K562 (cell line): ENCODE data around the gene CHPF2. TPM values are rescaled to one million over a fixed set of nuclear protein-coding genes. Genes with fewer than 3 reads are reported as not detected.
A peak's percentile ranks its signal among the peaks of the same experiment; 100 is the strongest.

Experiments
- ATAC-seq: fragments of 200-7000 bp; cut with Tn5 transposase; 3 replicates; pipeline ENCODE4 v1.9.1; 2020; ENCODE audit warnings: moderate library complexity
- BruUV-seq: library from RNA; stranded (reverse); fragments of 400-500 nt; replicated peaks from 2 replicates; lab custom pipeline; 2021; lab: Mats Ljungman, UMichigan
- CTCF ChIA-PET: fragments of 300-600 bp; formaldehyde crosslinking; extraction: SDS; loops from one replicate; lab custom pipeline; 2021; ENCODE audit warnings: low intra/inter-chr PET ratio; lab: Yijun Ruan, JAX
- POLR2A ChIA-PET: fragments of 300-600, 350-650 bp; sonication (Branson Sonifier 250); formaldehyde crosslinking; extraction: SDS; loops from one replicate; lab custom pipeline; 2021; ENCODE audit warnings: antibody characterized with exemption, inconsistent platforms; lab: Yijun Ruan, JAX
- DNase-seq, 4 experiments: peaks; one replicate each; pipeline versions ENCODE4 v3.0.0 to v3.0.0-alpha.2; 2011 to 2018; ENCODE audit warnings: low spot score in 3 of 4, mixed read lengths in 3 of 4; ENCODE audit errors: extremely low read depth in 1 of 4
- FAIRE-seq: peaks from 2 replicates; lab custom pipeline; 2011; peaks lifted over from hg19 to GRCh38; lab: Jason Lieb, UNC
- H2AFZ ChIP-seq: 2 replicates; pipeline ENCODE4 v1.6.0; 2011; ENCODE audit warnings: low read depth, low read length, control low read depth, inconsistent platforms
- H3K27ac ChIP-seq: fragments of 200-600 bp; 3 replicates; pipeline ENCODE4 v1.8.0; 2011; ENCODE audit warnings: low read depth, mild to moderate bottlenecking, control low read depth, inconsistent platforms, low read length, moderate library complexity, mixed read lengths; ENCODE audit errors: extremely low read depth
- H3K27me3 ChIP-seq, 2 experiments: fragments of 300-600 bp in 1 of 2; 2 replicates in 1 of 2; 3 replicates in 1 of 2; pipeline versions ENCODE4 v1.6.0 to v1.8.0; 2011; ENCODE audit warnings: inconsistent platforms in 2 of 2, low read length in 2 of 2, mild to moderate bottlenecking in 1 of 2, mixed read lengths in 1 of 2, moderate library complexity in 1 of 2; ENCODE audit not compliant: control insufficient read depth in 2 of 2, insufficient read depth in 2 of 2
- H3K36me3 ChIP-seq: fragments of 300-600 bp; 3 replicates; pipeline ENCODE4 v1.8.0; 2011; ENCODE audit warnings: mild to moderate bottlenecking, low read length, inconsistent platforms; ENCODE audit not compliant: control insufficient read depth, insufficient read depth
- H3K4me1 ChIP-seq, 2 experiments: fragments of 200-600 bp in 1 of 2; replicated peaks in 1 of 2; 2 replicates in 1 of 2; 3 replicates in 1 of 2; pipeline versions ENCODE4 v1.5.1 to v1.8.0; 2011; ENCODE audit warnings: inconsistent platforms in 2 of 2, low read length in 2 of 2, mild to moderate bottlenecking in 1 of 2, mixed read lengths in 1 of 2, moderate library complexity in 1 of 2; ENCODE audit not compliant: control insufficient read depth in 2 of 2, insufficient read depth in 2 of 2
- H3K4me2 ChIP-seq: 2 replicates; pipeline ENCODE4 v1.6.1; 2011; ENCODE audit warnings: low read length, control low read depth, inconsistent platforms, mixed read lengths; ENCODE audit not compliant: insufficient read depth
- H3K4me3 ChIP-seq: fragments of 200-600 bp; sonication (generic), shearing (Covaris generic); 2 replicates; pipeline ENCODE4 v1.5.1; 2016; ENCODE audit warnings: control low read depth, inconsistent platforms
- H3K79me2 ChIP-seq: fragments of 200-600 bp; 3 replicates; pipeline ENCODE4 v1.8.0; 2011; ENCODE audit warnings: low read length, inconsistent platforms; ENCODE audit not compliant: control insufficient read depth, insufficient read depth
- H3K9ac ChIP-seq, 2 experiments: 2 replicates each; pipeline versions ENCODE4 v1.6.0 to v1.6.1; 2011; ENCODE audit warnings: low read depth in 2 of 2, low read length in 2 of 2, control low read depth in 1 of 2, inconsistent platforms in 1 of 2, mild to moderate bottlenecking in 1 of 2, mixed read lengths in 1 of 2; ENCODE audit not compliant: insufficient read depth in 1 of 2
- H3K9me1 ChIP-seq: one replicate; pipeline ENCODE4 v1.6.0; 2011; ENCODE audit warnings: inconsistent platforms, mild to moderate bottlenecking, low read length, moderate library complexity; ENCODE audit not compliant: control insufficient read depth, insufficient read depth
- H3K9me3 ChIP-seq: replicated peaks from 2 replicates; pipeline ENCODE4 v1.5.1; 2011; ENCODE audit warnings: low read depth, low read length, inconsistent platforms; ENCODE audit not compliant: control insufficient read depth, insufficient read depth
- H4K20me1 ChIP-seq: replicated peaks from 2 replicates; pipeline ENCODE4 v1.6.1; 2011; ENCODE audit warnings: low read length, inconsistent platforms, mixed read lengths; ENCODE audit not compliant: control insufficient read depth, insufficient read depth
- POLR2AphosphoS2 ChIP-seq: IDR thresholded peaks from 2 replicates; pipeline ENCODE4 v1.6.1; 2012; ENCODE audit warnings: low read length, improper control_type of control experiment
- POLR2G ChIP-seq: fragments of 200-400 bp; formaldehyde crosslinking; IDR thresholded peaks from 2 replicates; pipeline ENCODE4 v1.6.1; 2017; ENCODE audit warnings: low read depth, mild to moderate bottlenecking, antibody characterized with exemption, low read length, moderate library complexity
- RBFOX2 ChIP-seq: fragments of 200-400 bp; formaldehyde crosslinking; IDR thresholded peaks from 2 replicates; pipeline ENCODE4 v1.6.1; 2017; ENCODE audit warnings: low read depth, mild to moderate bottlenecking, low read length, moderate library complexity
- SOX6 ChIP-seq: fragments of 450-650 bp; IDR thresholded peaks from 2 replicates; pipeline ENCODE4 v1.6.1; 2014; ENCODE audit warnings: mild to moderate bottlenecking
- WGBS: fragments of 100-300 bp; shearing (Covaris generic); methylation state at CpG from one replicate; pipeline ENCODE4 v1.1.6; 2016; ENCODE audit warnings: low coverage, mixed read lengths; ENCODE audit not compliant: insufficient coverage; ENCODE audit errors: missing lambda C conversion rate; 5-methylcytosine and 5-hydroxymethylcytosine counted together
- in situ Hi-C: fragments of 300-500 bp; cut with MboI; formaldehyde crosslinking; loops from 4 replicates; pipeline ENCODE4 v1.15.0; 2018; ENCODE audit warnings: inconsistent platforms, mixed read lengths
- intact Hi-C: fragments of 100-400 bp; cut with micrococcal nuclease; formaldehyde crosslinking; loops from 2 replicates; pipeline ENCODE4 v1.14.2; 2022
- polyA plus RNA-seq, 8 experiments: library from polyadenylated mRNA; depleted of rRNA in 4 of 8; stranded (reverse) in 5 of 8; unstranded in 3 of 8; fragments of >200 nt; fragmentation: Nextera tagmentation in 2 of 8; fragmentation: Illumina TruSeq in 1 of 8; extraction: Ambion mirVana in 2 of 8; extraction: Trizol in 1 of 8; gene quantifications; 2 replicates each; pipeline versions ENCODE4 v1.2.1 to v1.2.3, GENCODE V29; 2011 to 2014; ENCODE audit warnings: inconsistent platforms in 1 of 8, missing spikeins in 1 of 8
- total RNA-seq, 7 experiments: library from RNA; depleted of rRNA in 6 of 7; stranded (reverse); fragments of >200 nt in 6 of 7; fragmentation: Illumina TruSeq in 2 of 7; extraction: Trizol in 2 of 7; gene quantifications; 2 replicates each; pipeline versions ENCODE4 v1.2.1 to v1.2.3, GENCODE V29; 2011 to 2021; ENCODE audit warnings: low replicate concordance in 1 of 7

The CHPF2 gene
- total and polyA plus RNA-seq, 9 of the 15 experiments (the other 6 are each of a cell fraction or from before 2014, with no cell fraction given) = 0.08 to 32.8 (median 10.5) TPM

- Histone ChIP-seq H3K4me1 (peaks cover 16 to 50% of the 10 kb centered on the region in 2 experiments; a peak in 4 of 5 replicates), H3K27ac (no peak overlapping the region), H3K4me3 (no peak overlapping the region), H3K79me2 (no peaks in the 10 kb centered on the region), H4K20me1 (peaks cover 56% of the 10 kb centered on the region), H2AFZ (no peak overlapping the region), H3K4me2 (no peak overlapping the region), H3K36me3 (peaks cover 16% of the 10 kb centered on the region; the same call in 2 of the 3 replicates), H3K9ac (peak overlapping the region in 1 of 2 experiments; percentile 1; a peak in 1 of 4 replicates), H3K9me3 (no peaks in the 10 kb centered on the region), H3K27me3 (peaks cover 0 to 16% of the 10 kb centered on the region in 2 experiments; a peak in 1 of 5 replicates), H3K9me1 (peaks cover 8% of the 10 kb centered on the region)
- ChIA-PET POLR2A (interaction anchor here (0.6 to 3.5 kb wide), 7 partner anchors 8 to 108 kb away, joined by 3 to 34 read pairs (median 4); partner anchors contain the start of genes ABCF2 and CHPF2), CTCF (no interaction called here)
- in situ Hi-C loops = no loop called here
- no TSS peak for BruUV-seq
- 60% methylated on average over 9 of the region's 9 CpGs for WGBS
- FAIRE-seq (no peak), ATAC-seq (no peak), DNase-seq (no peak)
- intact Hi-C loops = loop anchor here (2.0 to 5.0 kb wide), 2 partner anchors 35 to 49 kb away; no protein-coding TSS in a partner anchor
- TF ChIP-seq SOX6 (no peak), POLR2AphosphoS2 (0 out of 2 replicates have a peak, but pooled peaks have one; percentile 35), POLR2G (peak; percentile 63), RBFOX2 (0 out of 2 replicates have a peak, but pooled peaks have one; percentile 30)
Observed at GRCh38 chr7:151241755-151242096, 9.4 kb downstream of the CHPF2 start.
